Stimulated activated naive CD8-positive, alpha-beta T cell treated with anti-CD3 and anti-CD28 coated beads, Interleukin-15, amount 100 ng/mL, for 72 hours (primary cell): Measurements from ENCODE around the gene OSBPL10.
A peak's percentile ranks its signal among the peaks of the same experiment; 100 is the strongest.

Source experiments
- ATAC-seq: fragments of 150-1000 bp; cut with Tn5 transposase; 2 replicates; pipeline ENCODE4 v1.10.0; 2021; ENCODE audit warnings: mild to moderate bottlenecking, moderate library complexity
- DNase-seq, 2 donors: peaks; one replicate each; pipeline ENCODE4 v3.0.0; 2021 to 2022
- H3K27ac Mint-ChIP-seq, 2 donors: one replicate each; pipeline ENCODE4 v1.8.0; 2022; ENCODE audit warnings: mild to moderate bottlenecking in 2 of 2, mixed read lengths in 2 of 2, moderate library complexity in 2 of 2
- H3K27me3 Mint-ChIP-seq: one replicate; pipeline ENCODE4 v1.8.0; 2022; ENCODE audit warnings: mixed read lengths
- H3K4me1 Mint-ChIP-seq: one replicate; pipeline ENCODE4 v1.8.0; 2022; ENCODE audit warnings: mild to moderate bottlenecking, mixed read lengths
- H3K4me3 Mint-ChIP-seq, 2 donors: one replicate each; pipeline ENCODE4 v1.8.0; 2022; ENCODE audit warnings: mild to moderate bottlenecking in 2 of 2, mixed read lengths in 2 of 2, moderate library complexity in 1 of 2
- H3K9me3 Mint-ChIP-seq, 2 donors: one replicate each; pipeline ENCODE4 v1.8.0; 2022; ENCODE audit warnings: mixed read lengths in 2 of 2

OSBPL10 gene

GRCh38 chr3:31848911-31849310, 132.2 kb downstream of the OSBPL10 start:
- H3K27me3 Mint-ChIP-seq: peaks cover 6% of the 10 kb centered on the region
- no peaks in the 10 kb centered on the region for H3K9me3 Mint-ChIP-seq
- no peaks in the 10 kb centered on the region for H3K4me1 Mint-ChIP-seq
- DNase-seq (no peak), ATAC-seq (no peak)
- H3K27ac Mint-ChIP-seq: no peak overlapping the region
- H3K4me3 Mint-ChIP-seq: no peak overlapping the region

GRCh38 chr3:31848163-31848818, 132.8 kb downstream of the OSBPL10 start:
- peaks cover 6% of the 10 kb centered on the region for H3K27me3 Mint-ChIP-seq
- no peaks in the 10 kb centered on the region for H3K9me3 Mint-ChIP-seq
- ATAC-seq (no peak), DNase-seq (no peak)
- no peaks in the 10 kb centered on the region for H3K4me1 Mint-ChIP-seq
- H3K27ac Mint-ChIP-seq: no peak overlapping the region
- H3K4me3 Mint-ChIP-seq: no peak overlapping the region

- DNase-seq (no peak), ATAC-seq (no peak)
- peaks cover 6% of the 10 kb centered on the region for H3K27me3 Mint-ChIP-seq
- H3K4me3 Mint-ChIP-seq: no peak overlapping the region
- no peaks in the 10 kb centered on the region for H3K9me3 Mint-ChIP-seq
- H3K27ac Mint-ChIP-seq: no peak overlapping the region
- no peaks in the 10 kb centered on the region for H3K4me1 Mint-ChIP-seq
Measured at GRCh38 chr3:31847760-31848159, 133.3 kb downstream of the OSBPL10 start.

- no peaks in the 10 kb centered on the region for H3K4me1 Mint-ChIP-seq
- no peaks in the 10 kb centered on the region for H3K27me3 Mint-ChIP-seq
- H3K4me3 Mint-ChIP-seq: no peak overlapping the region
- no peak overlapping the region for H3K27ac Mint-ChIP-seq
- ATAC-seq (no peak), DNase-seq (no peak)
- H3K9me3 Mint-ChIP-seq: no peaks in the 10 kb centered on the region
Measured at GRCh38 chr3:31841515-31841914, 139.5 kb downstream of the OSBPL10 start.

- H3K27me3 Mint-ChIP-seq: no peaks in the 10 kb centered on the region
- DNase-seq: no peak
- no peak for ATAC-seq
- H3K27ac Mint-ChIP-seq: no peak overlapping the region
- no peak overlapping the region for H3K4me3 Mint-ChIP-seq
- no peaks in the 10 kb centered on the region for H3K4me1 Mint-ChIP-seq
- H3K9me3 Mint-ChIP-seq: no peaks in the 10 kb centered on the region
Measured at GRCh38 chr3:31840252-31840651, 140.8 kb downstream of the OSBPL10 start.

- no peak for ATAC-seq
- no peak overlapping the region for H3K27ac Mint-ChIP-seq
- H3K4me3 Mint-ChIP-seq: no peak overlapping the region
- no peak for DNase-seq
- no peaks in the 10 kb centered on the region for H3K4me1 Mint-ChIP-seq
- no peaks in the 10 kb centered on the region for H3K27me3 Mint-ChIP-seq
- H3K9me3 Mint-ChIP-seq: no peaks in the 10 kb centered on the region
Measured at GRCh38 chr3:31839144-31839917, 141.7 kb downstream of the OSBPL10 start.

- Mint-ChIP-seq H3K9me3 (no peaks in the 10 kb centered on the region), H3K27ac (no peak overlapping the region), H3K4me1 (no peaks in the 10 kb centered on the region), H3K4me3 (no peak overlapping the region), H3K27me3 (no peaks in the 10 kb centered on the region)
- DNase-seq: no peak
- ATAC-seq: no peak
Measured at GRCh38 chr3:31836131-31837075, 144.7 kb downstream of the OSBPL10 start.

GRCh38 chr3:31833391-31834190, 147.5 kb downstream of the OSBPL10 start:
- Mint-ChIP-seq H3K27ac (no peak overlapping the region), H3K9me3 (no peaks in the 10 kb centered on the region), H3K4me3 (no peak overlapping the region), H3K27me3 (peaks cover 6% of the 10 kb centered on the region), H3K4me1 (no peaks in the 10 kb centered on the region)
- ATAC-seq (no peak), DNase-seq (no peak)

- H3K4me3 Mint-ChIP-seq: no peak overlapping the region
- no peak overlapping the region for H3K27ac Mint-ChIP-seq
- no peak for DNase-seq
- no peaks in the 10 kb centered on the region for H3K9me3 Mint-ChIP-seq
- no peak for ATAC-seq
- H3K27me3 Mint-ChIP-seq: peaks cover 6% of the 10 kb centered on the region
- no peaks in the 10 kb centered on the region for H3K4me1 Mint-ChIP-seq
Measured at GRCh38 chr3:31832551-31832950, 148.5 kb downstream of the OSBPL10 start.

- Mint-ChIP-seq H3K4me3 (no peak overlapping the region), H3K27me3 (peaks cover 6% of the 10 kb centered on the region), H3K27ac (no peak overlapping the region), H3K4me1 (no peaks in the 10 kb centered on the region), H3K9me3 (no peaks in the 10 kb centered on the region)
- no peak for DNase-seq
- ATAC-seq: no peak
Measured at GRCh38 chr3:31831591-31831990, 149.5 kb downstream of the OSBPL10 start.

- no peak for ATAC-seq
- Mint-ChIP-seq H3K4me1 (no peaks in the 10 kb centered on the region), H3K4me3 (no peak overlapping the region), H3K9me3 (no peaks in the 10 kb centered on the region), H3K27ac (no peak overlapping the region), H3K27me3 (peaks cover 6% of the 10 kb centered on the region)
- DNase-seq: no peak
Measured at GRCh38 chr3:31829826-31830426, 151.1 kb downstream of the OSBPL10 start.

GRCh38 chr3:31829010-31829409, 152.1 kb downstream of the OSBPL10 start:
- no peaks in the 10 kb centered on the region for H3K4me1 Mint-ChIP-seq
- ATAC-seq (peak; percentile 35), DNase-seq (no peak)
- H3K27me3 Mint-ChIP-seq: peaks cover 6% of the 10 kb centered on the region
- no peak overlapping the region for H3K4me3 Mint-ChIP-seq
- H3K9me3 Mint-ChIP-seq: no peaks in the 10 kb centered on the region
- no peak overlapping the region for H3K27ac Mint-ChIP-seq

GRCh38 chr3:31828007-31828406, 153.1 kb downstream of the OSBPL10 start:
- Mint-ChIP-seq H3K27me3 (peaks cover 6% of the 10 kb centered on the region), H3K27ac (no peak overlapping the region), H3K9me3 (no peaks in the 10 kb centered on the region), H3K4me1 (no peaks in the 10 kb centered on the region), H3K4me3 (no peak overlapping the region)
- no peak for ATAC-seq
- no peak for DNase-seq

GRCh38 chr3:31823184-31823583, 157.9 kb downstream of the OSBPL10 start:
- DNase-seq: no peak
- no peak overlapping the region for H3K4me3 Mint-ChIP-seq
- H3K4me1 Mint-ChIP-seq: no peaks in the 10 kb centered on the region
- no peaks in the 10 kb centered on the region for H3K9me3 Mint-ChIP-seq
- ATAC-seq: peak; percentile 49
- H3K27me3 Mint-ChIP-seq: no peaks in the 10 kb centered on the region
- H3K27ac Mint-ChIP-seq: no peak overlapping the region

- no peak overlapping the region for H3K4me3 Mint-ChIP-seq
- no peaks in the 10 kb centered on the region for H3K9me3 Mint-ChIP-seq
- no peak overlapping the region for H3K27ac Mint-ChIP-seq
- H3K27me3 Mint-ChIP-seq: no peaks in the 10 kb centered on the region
- no peaks in the 10 kb centered on the region for H3K4me1 Mint-ChIP-seq
- DNase-seq (no peak), ATAC-seq (no peak)
Measured at GRCh38 chr3:31821118-31821517, 159.9 kb downstream of the OSBPL10 start.
